ENCODE measurements around the gene RETN.
A peak's percentile ranks its signal among the peaks of the same experiment; 100 is the strongest.

RETN gene

DNA sequence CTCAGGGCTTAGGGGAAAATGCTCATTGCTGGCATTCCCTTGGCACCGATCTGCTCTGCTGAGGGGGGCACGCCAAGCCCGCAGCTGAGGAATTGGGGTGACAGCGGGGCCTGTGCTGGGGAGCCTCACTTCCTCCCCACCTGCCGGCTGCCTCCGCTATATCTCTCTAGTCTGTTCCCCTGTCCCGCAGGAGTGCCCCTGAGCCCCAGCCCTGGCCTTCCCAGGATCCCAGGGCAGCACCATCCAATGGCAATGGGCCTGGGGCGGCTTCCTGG is 22.5 kb upstream of the RETN start:
- ChIA-PET POLR2A (no interaction called here), CTCF (no interaction called here)
- TF ChIP-seq, protein P1, sequence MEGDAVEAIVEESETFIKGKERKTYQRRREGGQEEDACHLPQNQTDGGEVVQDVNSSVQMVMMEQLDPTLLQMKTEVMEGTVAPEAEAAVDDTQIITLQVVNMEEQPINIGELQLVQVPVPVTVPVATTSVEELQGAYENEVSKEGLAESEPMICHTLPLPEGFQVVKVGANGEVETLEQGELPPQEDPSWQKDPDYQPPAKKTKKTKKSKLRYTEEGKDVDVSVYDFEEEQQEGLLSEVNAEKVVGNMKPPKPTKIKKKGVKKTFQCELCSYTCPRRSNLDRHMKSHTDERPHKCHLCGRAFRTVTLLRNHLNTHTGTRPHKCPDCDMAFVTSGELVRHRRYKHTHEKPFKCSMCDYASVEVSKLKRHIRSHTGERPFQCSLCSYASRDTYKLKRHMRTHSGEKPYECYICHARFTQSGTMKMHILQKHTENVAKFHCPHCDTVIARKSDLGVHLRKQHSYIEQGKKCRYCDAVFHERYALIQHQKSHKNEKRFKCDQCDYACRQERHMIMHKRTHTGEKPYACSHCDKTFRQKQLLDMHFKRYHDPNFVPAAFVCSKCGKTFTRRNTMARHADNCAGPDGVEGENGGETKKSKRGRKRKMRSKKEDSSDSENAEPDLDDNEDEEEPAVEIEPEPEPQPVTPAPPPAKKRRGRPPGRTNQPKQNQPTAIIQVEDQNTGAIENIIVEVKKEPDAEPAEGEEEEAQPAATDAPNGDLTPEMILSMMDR (IDR thresholded peaks at IDR 0.05; ENCODE audit: control extremely low read depth, extremely low read depth, low read depth, missing control alignments) = no peak
- no peak for DNase-seq (ENCODE audit: extremely low spot score)

DNA sequence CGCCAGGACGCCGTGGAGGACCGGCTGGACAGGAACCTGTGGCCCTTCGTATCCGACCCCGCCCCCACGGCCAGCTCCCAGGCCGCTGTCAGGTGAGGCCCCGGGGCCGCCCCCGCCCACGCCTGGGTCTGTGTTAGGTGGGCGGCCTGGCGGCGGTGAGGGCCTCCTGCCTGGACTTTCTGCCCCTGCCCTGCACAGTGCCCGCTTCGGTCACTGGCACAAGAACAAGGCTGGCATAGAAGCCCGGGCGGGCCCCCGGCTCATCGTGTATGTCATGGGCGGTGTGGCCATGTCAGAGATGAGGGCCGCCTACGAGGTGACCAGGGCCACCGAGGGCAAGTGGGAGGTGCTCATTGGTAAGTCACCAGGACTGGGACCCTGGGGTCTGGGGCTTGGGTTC is 21.7 kb upstream of the RETN start:
- ChIA-PET POLR2A (no interaction called here), CTCF (no interaction called here)
- TF ChIP-seq, protein P1 (IDR thresholded peaks at IDR 0.05; ENCODE audit: control extremely low read depth, extremely low read depth, low read depth, missing control alignments) = no peak
- no peak for DNase-seq (ENCODE audit: extremely low spot score)

DNA sequence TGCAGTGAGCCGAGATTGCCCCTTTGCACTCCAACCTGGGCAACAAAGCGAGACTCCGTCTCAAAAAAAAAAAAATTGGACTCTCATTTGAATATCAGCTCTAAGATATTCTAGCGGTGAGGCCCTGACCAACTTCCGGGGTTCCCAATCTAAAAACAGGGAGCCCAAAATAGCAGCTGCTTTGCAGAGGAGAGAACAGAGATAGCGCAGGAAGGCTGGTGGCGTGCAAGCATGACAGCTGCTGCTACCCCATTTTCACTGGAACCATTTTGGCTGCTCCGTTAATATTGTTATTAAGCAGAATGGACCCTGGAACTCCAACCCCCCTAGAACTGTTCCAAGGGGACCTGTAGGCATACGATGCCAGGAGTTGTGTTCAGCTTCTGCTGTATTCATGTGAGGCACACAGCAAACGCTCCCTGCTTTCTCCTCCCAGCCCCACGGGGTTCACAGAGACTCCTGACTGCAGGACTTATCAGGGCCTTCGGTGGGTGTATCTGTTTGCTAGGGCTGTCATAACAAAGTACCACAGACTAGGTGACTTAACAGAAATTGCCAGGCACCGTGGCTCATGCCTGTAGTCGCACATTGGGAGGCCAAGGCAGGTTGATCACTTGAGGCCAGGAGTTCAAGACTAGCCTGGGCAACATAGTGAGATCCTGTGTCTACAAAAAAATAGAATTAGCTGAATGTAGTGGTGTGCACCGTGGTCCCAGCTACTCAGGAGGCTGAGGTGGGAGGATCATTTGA is 20.4 kb upstream of the RETN start:
- ChIA-PET CTCF (interaction anchor here (0.8 to 1.7 kb wide), 4 partner anchors 16 to 183 kb away, joined by 3 to 5 read pairs (median 4); partner anchors contain the start of gene TRAPPC5), POLR2A (no interaction called here)
- TF ChIP-seq, protein P1 (IDR thresholded peaks at IDR 0.05; ENCODE audit: control extremely low read depth, extremely low read depth, low read depth, missing control alignments) = no peak
- no peak for DNase-seq (ENCODE audit: extremely low spot score)

DNA sequence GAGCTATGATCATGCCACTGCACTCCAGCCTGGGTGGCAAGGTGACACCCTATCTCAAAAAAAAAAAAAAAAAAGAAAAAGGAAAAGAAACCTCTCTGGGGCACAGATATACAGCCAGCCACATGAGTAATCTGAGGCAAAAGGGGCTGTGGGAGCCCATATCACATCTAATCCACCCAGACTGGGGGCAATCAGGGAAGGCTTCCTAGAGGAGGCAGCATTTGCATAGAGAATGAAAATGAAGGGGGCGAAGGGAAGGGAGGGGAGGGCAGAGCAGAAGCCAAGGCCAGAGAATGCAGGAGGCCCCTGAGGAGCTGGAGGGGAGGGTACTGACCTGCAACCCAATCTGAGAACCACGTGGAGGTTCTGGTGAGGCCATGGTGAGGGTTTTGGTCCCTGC is 18.7 kb upstream of the RETN start:
- ChIA-PET CTCF (interaction anchor here (1.7 to 1.8 kb wide), 2 partner anchors 28 to 31 kb away, joined by 4 to 5 read pairs; partner anchors contain the start of gene TRAPPC5), POLR2A (no interaction called here)
- TF ChIP-seq, protein P1 (IDR thresholded peaks at IDR 0.05; ENCODE audit: control extremely low read depth, extremely low read depth, low read depth, missing control alignments) = no peak
- no peak for DNase-seq (ENCODE audit: extremely low spot score)

DNA sequence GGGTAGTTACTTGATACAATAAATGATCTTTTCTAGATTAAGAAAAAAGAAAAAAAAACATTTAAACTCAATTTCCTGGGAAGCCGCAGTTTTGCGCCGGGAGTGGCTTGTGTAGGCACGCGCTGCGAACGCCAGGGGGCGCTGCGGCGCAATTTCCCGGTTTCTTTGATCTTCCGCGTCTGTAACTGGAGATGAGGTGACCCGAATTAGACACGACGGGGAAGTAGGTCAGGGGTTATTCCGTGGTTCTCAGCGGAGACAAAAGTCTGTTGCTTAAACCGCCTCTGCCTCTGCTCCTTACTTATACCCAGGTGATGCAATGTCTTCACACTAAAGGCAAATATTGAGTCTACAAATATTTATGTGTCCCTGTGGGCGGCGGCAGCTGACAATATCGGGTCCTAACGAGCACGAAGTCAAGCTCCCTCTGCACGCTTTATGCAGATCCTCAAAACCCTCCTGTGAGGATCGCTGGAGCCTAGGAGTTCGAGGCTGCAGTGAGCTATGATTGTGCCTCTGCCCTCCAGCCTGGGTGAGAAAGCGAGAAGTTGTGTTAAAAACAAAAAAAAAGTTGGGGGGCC is 16.7 kb upstream of the RETN start:
- DNase-seq (ENCODE audit: extremely low spot score) = peak; percentile 90
- CTCF ChIA-PET = interaction anchor here (0.7 to 3.2 kb wide), 29 partner anchors 9 to 285 kb away, joined by 3 to 27 read pairs (median 3); partner anchors contain the start of genes MCEMP1, PCP2, PET100 and RETN
- POLR2A ChIA-PET = interaction anchor here (0.6 kb wide), 1 partner anchor 257 kb away, joined by 3 read pairs; no protein-coding TSS in a partner anchor
- TF ChIP-seq, protein P1 (IDR thresholded peaks at IDR 0.05; ENCODE audit: control extremely low read depth, extremely low read depth, low read depth, missing control alignments) = peak; percentile 91

DNA sequence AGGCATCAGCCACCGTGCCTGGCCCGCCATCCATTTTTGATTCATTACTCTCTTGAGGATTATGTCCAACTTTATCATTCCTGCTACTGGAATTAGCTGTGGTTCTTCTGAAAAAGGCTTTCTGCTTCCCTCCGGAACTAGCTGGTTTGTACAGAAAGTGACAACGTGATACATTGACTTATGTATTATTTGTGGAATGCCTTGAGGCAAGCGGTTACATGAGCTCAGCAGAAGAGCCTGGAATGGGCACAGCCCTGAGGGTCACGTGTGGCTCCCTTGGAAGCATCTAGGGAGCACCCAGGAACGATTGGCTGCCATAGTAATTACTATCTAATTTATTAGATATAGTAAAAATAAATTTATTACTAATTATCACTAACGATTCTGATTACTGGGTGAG is 14.4 kb upstream of the RETN start:
- POLR2A ChIA-PET = interaction anchor here (0.5 kb wide), 1 partner anchor 150 kb away, joined by 4 read pairs; no protein-coding TSS in a partner anchor
- TF ChIP-seq, protein P1 (IDR thresholded peaks at IDR 0.05; ENCODE audit: control extremely low read depth, extremely low read depth, low read depth, missing control alignments) = no peak
- no peak for DNase-seq (ENCODE audit: extremely low spot score)
- CTCF ChIA-PET = interaction anchor here (1.0 to 2.3 kb wide), 7 partner anchors 16 to 290 kb away, joined by 3 to 6 read pairs (median 5); no protein-coding TSS in a partner anchor

Data from GM10248 (cell line).